WTC11 (cell line): Measurements from ENCODE around the gene NPEPL1. TPM values are rescaled to one million over a fixed set of nuclear protein-coding genes. Genes with fewer than 3 reads are reported as not detected.

Experiments used
- ATAC-seq: fragments of 200-7000 bp; cut with Tn5 transposase; 2 replicates; pipeline ENCODE4 v1.10.0; 2021; ENCODE audit warnings: mild to moderate bottlenecking, moderate library complexity
- CTCF ChIA-PET: fragments of 300-600 bp; sonication (Branson Sonifier 250); formaldehyde crosslinking; loops from one replicate; lab custom pipeline; 2021; ENCODE audit warnings: antibody characterized with exemption; lab: Charles Lee
- POLR2A ChIA-PET: fragments of 350-600 bp; sonication (Branson Sonifier 250); formaldehyde crosslinking; loops from one replicate; lab custom pipeline; 2021; ENCODE audit warnings: antibody characterized with exemption; lab: Charles Lee
- DNase-seq: peaks from one replicate; pipeline ENCODE4 v3.0.0; 2021; ENCODE audit warnings: low spot score
- H3K27ac Mint-ChIP-seq: 2 replicates; pipeline ENCODE4 v1.8.0; 2021; ENCODE audit warnings: mixed read lengths
- H3K27me3 Mint-ChIP-seq: 2 replicates; pipeline ENCODE4 v1.8.0; 2021; ENCODE audit warnings: low read depth, mild to moderate bottlenecking, moderate library complexity, mixed read lengths
- H3K36me3 Mint-ChIP-seq: 2 replicates; pipeline ENCODE4 v1.8.0; 2021; ENCODE audit warnings: mixed read lengths
- H3K4me1 Mint-ChIP-seq: 2 replicates; pipeline ENCODE4 v1.8.0; 2022; ENCODE audit warnings: mixed read lengths
- H3K4me3 Mint-ChIP-seq: 2 replicates; pipeline ENCODE4 v1.8.0; 2021; ENCODE audit warnings: mild to moderate bottlenecking, moderate library complexity, mixed read lengths
- H3K9me3 Mint-ChIP-seq: 2 replicates; pipeline ENCODE4 v1.8.0; 2021; ENCODE audit warnings: mixed read lengths
- AFF4 ChIP-seq: sonication (generic); formaldehyde crosslinking; IDR thresholded peaks from 2 replicates; pipeline ENCODE4 v1.8.1; 2023; ENCODE audit warnings: mild to moderate bottlenecking, missing genetic modification reagents, borderline replicate concordance
- AR ChIP-seq: fragments of 250-450 bp; sonication (Bioruptor Pico); IDR thresholded peaks from 2 replicates; pipeline ENCODE4 v1.9.0; 2021; ENCODE audit warnings: mild to moderate bottlenecking
- CBFB ChIP-seq: sonication (generic); formaldehyde crosslinking; IDR thresholded peaks from 2 replicates; pipeline ENCODE4 v1.8.1; 2022; ENCODE audit warnings: mild to moderate bottlenecking, low read depth, missing genetic modification reagents
- CREB1 ChIP-seq: sonication (generic); formaldehyde crosslinking; IDR thresholded peaks from 2 replicates; pipeline ENCODE4 v1.8.0; 2023; ENCODE audit warnings: mild to moderate bottlenecking, missing genetic modification reagents
- CTCF ChIP-seq: fragments of 200-600 bp; IDR thresholded peaks from 2 replicates; pipeline ENCODE4 v1.8.0; 2022; ENCODE audit warnings: antibody characterized with exemption
- E2F1 ChIP-seq: sonication (generic); formaldehyde crosslinking; IDR thresholded peaks from 2 replicates; pipeline ENCODE4 v1.8.0; 2022; ENCODE audit warnings: mild to moderate bottlenecking, missing genetic modification reagents
- FOXP1 ChIP-seq: sonication (generic); formaldehyde crosslinking; IDR thresholded peaks from 2 replicates; pipeline ENCODE4 v1.8.0; 2022; ENCODE audit warnings: missing genetic modification reagents, mild to moderate bottlenecking, moderate library complexity, borderline replicate concordance
- RORB ChIP-seq: fragments of 250-450 bp; sonication (Bioruptor Pico); IDR thresholded peaks from 2 replicates; pipeline ENCODE4 v1.9.0; 2021; ENCODE audit warnings: mild to moderate bottlenecking
- TEAD4 ChIP-seq: sonication (generic); formaldehyde crosslinking; IDR thresholded peaks from 2 replicates; pipeline ENCODE4 v1.8.0; 2022; ENCODE audit warnings: mild to moderate bottlenecking, missing genetic modification reagents
- TP53 ChIP-seq: sonication (generic); formaldehyde crosslinking; IDR thresholded peaks from 2 replicates; pipeline ENCODE4 v1.8.1; 2023; ENCODE audit warnings: mild to moderate bottlenecking, missing genetic modification reagents
- USF1 ChIP-seq: sonication (generic); formaldehyde crosslinking; IDR thresholded peaks from 2 replicates; pipeline ENCODE4 v1.8.0; 2022; ENCODE audit warnings: mild to moderate bottlenecking, missing genetic modification reagents
- ZBTB21 ChIP-seq: sonication (generic); formaldehyde crosslinking; IDR thresholded peaks from 2 replicates; pipeline ENCODE4 v1.8.1; 2023; ENCODE audit warnings: mild to moderate bottlenecking, missing genetic modification reagents, borderline replicate concordance
- ZNF281 ChIP-seq: sonication (generic); formaldehyde crosslinking; IDR thresholded peaks from 2 replicates; pipeline ENCODE4 v1.8.0; 2023; ENCODE audit warnings: mild to moderate bottlenecking, missing genetic modification reagents
- ZNF396 ChIP-seq: fragments of 250-450 bp; sonication (Bioruptor Pico); IDR thresholded peaks from 2 replicates; pipeline ENCODE4 v1.8.0; 2021; ENCODE audit warnings: mild to moderate bottlenecking, moderate library complexity, borderline replicate concordance
- ZNF416 ChIP-seq: fragments of 250-450 bp; sonication (Bioruptor Pico); IDR thresholded peaks from 2 replicates; pipeline ENCODE4 v1.9.0; 2021; ENCODE audit warnings: mild to moderate bottlenecking, inconsistent platforms
- ZNF532 ChIP-seq: fragments of 250-450 bp; sonication (Bioruptor Pico); IDR thresholded peaks from 2 replicates; pipeline ENCODE4 v1.9.0; 2021; ENCODE audit warnings: mild to moderate bottlenecking, borderline replicate concordance
- ZNF671 ChIP-seq: fragments of 250-450 bp; sonication (Bioruptor Pico); IDR thresholded peaks from 2 replicates; pipeline ENCODE4 v1.8.0; 2021; ENCODE audit warnings: mild to moderate bottlenecking
- total RNA-seq: library from RNA; stranded (reverse); gene quantifications from 3 replicates; pipeline ENCODE4 v1.2.3, GENCODE V29; 2021

The NPEPL1 gene
- total RNA-seq, 1 experiment from 2014 or later: 39.9 TPM

- peak overlapping the region; percentile 59 for H3K4me3 Mint-ChIP-seq
- TF ChIP-seq AFF4 (CRISPR knock-in tag): no peak
- no peak for TF ChIP-seq FOXP1 (CRISPR knock-in tag)
- no peak for TF ChIP-seq ZNF671
- TF ChIP-seq CTCF: no peak
- no peak for TF ChIP-seq TEAD4
- no peak for TF ChIP-seq AR
- TF ChIP-seq ZNF281 (CRISPR knock-in tag): no peak
- no peak for TF ChIP-seq ZNF396 (CRISPR knock-in tag)
- no peak for TF ChIP-seq ZNF416 (CRISPR knock-in tag)
- no peak for TF ChIP-seq CREB1
- no peak for TF ChIP-seq ZNF532 (CRISPR knock-in tag)
- no peak for TF ChIP-seq E2F1 (CRISPR knock-in tag)
- no peak for TF ChIP-seq TP53
- TF ChIP-seq RORB: no peak
- no peak for TF ChIP-seq CBFB (CRISPR knock-in tag)
- no peak for TF ChIP-seq USF1 (CRISPR knock-in tag)
- no peak for TF ChIP-seq ZBTB21 (CRISPR knock-in tag)
These were observed 33.8 kb upstream of the NPEPL1 start for GRCh38 chr20:58658760-58659159.

More at GRCh38 chr20:58658760-58659159, 33.8 kb upstream of the NPEPL1 start:
- ChIA-PET CTCF (interaction anchor here (1.1 to 2.8 kb wide), 4 partner anchors 8 to 181 kb away, joined by 5 to 10 read pairs (median 9); partner anchors contain the start of gene STX16), POLR2A (interaction anchor here (1.3 to 1.4 kb wide), 2 partner anchors 9 to 11 kb away, joined by 5 to 7 read pairs; no protein-coding TSS in a partner anchor)
- Mint-ChIP-seq H3K4me1 (peaks cover 82% of the 10 kb centered on the region), H3K36me3 (peaks cover 19% of the 10 kb centered on the region), H3K27ac (peak overlapping the region; percentile 94), H3K9me3 (no peaks in the 10 kb centered on the region), H3K27me3 (no peaks in the 10 kb centered on the region)
- ATAC-seq (no peak), DNase-seq (no peak)
